Pulmonary artery endothelial cell (primary cell): ENCODE results near the gene SNX6. TPM values are rescaled to one million over a fixed set of nuclear protein-coding genes. Genes with fewer than 3 reads are reported as not detected.
"Not testable (repeated sequence)": the region's sequence is repeated elsewhere in the genome, so short reads cannot be mapped to it uniquely, and the experiment has no call there.

ENCODE experiments used
- DNase-seq: peaks from one replicate; pipeline ENCODE4 v3.0.0-alpha.2; 2011; ENCODE audit warnings: low read depth, low spot score
- total RNA-seq: library from RNA; depleted of rRNA; stranded (reverse); fragments of >200 nt; gene quantifications from 2 replicates; pipeline ENCODE4 v1.2.3, GENCODE V29; 2014

SNX6 gene
- 96.3 and 124 TPM in 2 replicates for total RNA-seq

DNA sequence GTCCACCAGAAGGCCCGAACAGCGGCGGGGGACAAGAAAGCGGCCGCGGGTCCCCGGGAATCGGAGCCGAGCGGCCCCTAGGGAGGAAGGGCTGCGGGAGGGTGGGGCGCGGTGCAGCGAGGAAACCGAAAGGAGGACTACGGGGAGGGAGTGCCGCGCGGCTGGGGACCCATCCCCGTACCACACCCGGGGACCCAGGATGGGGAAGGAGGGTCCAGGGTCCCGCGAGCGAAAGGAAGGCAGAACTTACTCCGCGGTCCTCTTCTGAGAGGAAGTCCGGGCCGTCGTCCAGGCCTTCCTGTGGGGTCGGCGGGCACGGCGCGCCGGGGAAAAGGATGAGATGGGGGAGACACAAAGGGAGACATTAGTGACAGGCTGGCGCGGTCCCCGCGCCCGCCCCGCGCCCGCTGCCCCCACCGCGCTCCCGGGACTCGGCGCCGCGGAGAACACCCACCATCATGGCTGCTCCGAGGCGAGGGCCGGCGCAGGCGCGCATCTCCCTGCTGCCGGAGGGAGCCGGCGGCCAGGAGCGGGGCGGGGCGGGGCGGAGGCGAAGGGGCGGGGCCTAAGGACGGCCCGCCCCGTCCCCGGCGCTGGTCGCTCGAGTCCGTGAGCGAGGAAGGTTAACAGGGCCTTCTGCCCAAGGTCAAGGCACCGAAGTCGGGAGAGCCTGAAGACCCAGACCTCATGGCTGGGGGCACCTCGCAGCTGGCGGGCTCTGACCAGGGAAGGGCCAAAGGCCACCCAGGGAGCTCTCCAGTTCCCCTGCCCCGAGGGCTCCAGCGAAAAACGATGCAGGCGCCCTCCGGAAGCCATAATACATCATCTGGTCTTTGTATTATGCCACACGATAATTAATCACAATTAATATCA, at the start of gene SNX6:
Gene SNX6 (minus strand): TSS at position 492 of the 873 bp plus-strand sequence. CDS start 32 bp downstream, at position 460.
- DNase-seq: no peak

DNA sequence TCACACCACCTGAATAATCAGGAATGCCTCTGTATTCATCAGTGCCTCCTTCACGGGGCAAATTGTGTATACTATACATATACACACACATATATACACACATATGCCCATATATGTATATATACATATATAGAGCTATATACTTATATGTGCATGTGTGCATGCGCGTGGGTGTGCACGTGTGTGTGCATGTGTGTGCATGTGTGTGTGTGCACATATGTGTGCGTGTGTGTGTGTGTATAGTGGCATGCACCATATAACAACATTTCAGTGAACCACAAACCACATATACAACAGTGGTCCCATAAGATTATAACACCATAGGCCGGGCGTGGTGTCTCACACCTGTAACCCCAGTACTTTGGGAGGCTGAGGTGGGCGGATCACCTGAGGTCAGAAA, 48.8 kb upstream of the SNX6 start:
- no peak for DNase-seq

DNA sequence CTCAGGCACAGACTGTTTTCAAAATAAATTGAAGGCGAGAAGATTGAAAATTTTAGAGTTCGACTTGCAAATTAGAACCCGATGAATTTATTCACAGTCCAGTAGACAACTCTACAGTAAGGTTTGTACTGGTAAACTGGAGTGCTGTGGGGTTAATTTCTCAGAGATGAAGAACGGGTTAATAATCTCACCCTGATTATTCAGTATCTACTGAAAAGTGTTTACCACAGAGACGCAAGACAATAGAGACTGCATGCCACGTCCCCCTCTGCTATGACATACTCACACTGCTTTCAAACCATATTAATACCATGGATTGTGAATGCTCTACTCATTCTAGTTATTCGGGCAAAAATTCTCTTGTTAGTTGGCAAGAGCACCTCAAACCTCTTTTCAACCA, 48.4 kb upstream of the SNX6 start:
- DNase-seq: peak; percentile 7

DNA sequence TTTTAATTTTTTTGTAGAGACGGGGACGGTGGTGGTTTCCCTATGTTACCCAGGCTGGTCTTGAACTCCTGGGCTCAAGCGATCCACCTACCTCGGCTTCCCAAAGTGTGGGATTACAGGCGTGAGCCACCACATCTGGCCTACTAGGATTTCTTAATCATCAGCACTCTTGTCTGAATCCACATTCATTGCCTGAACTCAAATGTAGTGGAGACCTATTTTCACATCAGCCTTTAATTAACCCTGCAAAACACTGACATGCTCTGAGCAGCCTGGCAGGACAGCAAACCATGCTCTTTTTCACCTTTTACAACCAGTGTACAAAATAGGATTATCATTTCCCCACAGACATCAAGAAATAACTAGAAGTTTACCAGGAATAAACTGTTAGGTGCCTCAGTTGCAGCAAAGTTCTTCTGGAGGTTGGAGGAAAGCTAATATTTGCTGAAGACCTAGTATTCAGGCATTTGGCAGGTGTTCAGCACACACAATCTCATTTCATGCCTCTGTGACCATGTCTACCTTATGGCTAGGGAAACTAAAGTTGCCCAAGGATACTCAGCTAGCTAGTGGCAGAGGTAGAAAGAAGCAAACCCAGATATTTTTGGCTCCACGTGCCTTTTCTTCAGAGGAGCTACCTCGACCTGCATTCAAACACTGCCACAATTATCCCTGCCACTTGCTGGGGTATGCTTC, 46.7 kb upstream of the SNX6 start:
- no peak for DNase-seq

DNA sequence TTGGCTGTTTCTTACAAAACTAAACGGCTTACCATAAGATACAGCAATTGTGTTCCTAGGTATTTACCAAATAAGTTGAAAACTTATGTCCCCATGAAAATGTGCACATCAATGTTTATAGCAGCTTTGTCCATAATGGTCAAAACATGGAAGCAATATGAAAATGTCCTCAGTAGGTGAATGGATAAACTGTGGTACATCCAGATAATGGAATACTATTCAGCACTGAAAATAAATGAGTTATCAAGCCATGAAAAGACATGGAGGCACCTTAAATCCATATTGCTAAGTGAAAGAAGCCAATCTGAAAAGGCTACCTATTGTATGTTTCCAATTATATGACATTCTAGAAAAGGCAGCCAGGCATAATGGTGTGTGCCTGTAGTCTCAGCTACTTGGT, 43.8 kb upstream of the SNX6 start:
- DNase-seq: no peak

DNA sequence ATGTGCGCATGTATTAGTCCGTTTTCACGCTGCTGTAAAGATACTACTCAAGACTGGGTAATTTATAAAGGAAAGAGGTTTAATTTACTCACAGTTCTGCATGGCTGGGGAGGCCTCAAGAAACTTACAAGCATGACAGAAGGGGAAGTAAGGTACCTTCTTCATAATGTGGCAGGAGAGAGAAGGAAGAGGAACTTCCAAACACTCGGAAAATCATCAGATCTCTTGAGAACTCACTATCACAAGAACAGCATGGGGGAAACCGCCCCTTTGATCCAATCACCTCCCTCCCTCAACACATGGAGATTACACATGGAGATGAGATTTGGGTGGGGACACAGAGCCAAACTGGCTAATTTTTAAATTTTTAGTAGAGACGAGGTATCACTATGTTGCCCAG, 41.8 kb upstream of the SNX6 start:
- no peak for DNase-seq

DNA sequence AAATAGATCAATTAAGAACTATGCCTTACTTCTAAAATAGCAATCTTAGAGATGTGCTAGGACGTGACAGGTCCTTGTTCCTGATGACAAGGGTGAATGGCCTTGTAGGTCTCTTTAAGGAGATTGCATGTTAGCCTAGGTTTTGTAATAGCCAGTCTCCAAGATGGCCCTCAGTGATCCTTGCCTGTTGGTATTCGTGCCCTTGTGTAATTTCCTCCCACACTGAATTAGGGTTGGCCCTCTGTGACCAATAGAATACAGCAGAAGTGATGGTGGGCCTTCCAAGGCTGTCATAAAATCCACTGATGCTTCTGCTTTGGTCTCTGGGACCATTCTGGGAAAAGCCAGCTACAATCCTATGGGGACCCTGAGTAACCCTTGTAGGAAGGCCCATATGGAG, 38.2 kb upstream of the SNX6 start:
- no peak for DNase-seq

DNA sequence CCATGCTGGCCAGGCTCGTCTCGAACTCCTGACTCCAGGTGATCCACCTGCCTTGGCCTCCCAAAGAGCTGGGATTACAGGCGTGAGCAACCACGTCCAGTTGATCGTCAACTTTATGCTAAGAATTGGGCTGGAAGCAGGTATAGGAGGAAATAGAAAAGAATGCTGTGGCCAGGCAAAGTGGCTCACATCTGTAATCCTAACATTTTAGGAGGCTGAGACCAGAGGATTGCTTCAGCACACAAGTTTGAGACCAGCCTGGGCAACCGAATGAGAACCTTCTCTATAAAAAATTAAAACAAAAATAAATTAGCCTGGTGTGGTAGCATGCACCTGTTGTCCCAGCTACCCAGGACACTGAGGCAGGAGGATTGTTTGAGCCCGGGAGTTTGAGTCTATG, 37.1 kb upstream of the SNX6 start:
- no peak for DNase-seq

DNA sequence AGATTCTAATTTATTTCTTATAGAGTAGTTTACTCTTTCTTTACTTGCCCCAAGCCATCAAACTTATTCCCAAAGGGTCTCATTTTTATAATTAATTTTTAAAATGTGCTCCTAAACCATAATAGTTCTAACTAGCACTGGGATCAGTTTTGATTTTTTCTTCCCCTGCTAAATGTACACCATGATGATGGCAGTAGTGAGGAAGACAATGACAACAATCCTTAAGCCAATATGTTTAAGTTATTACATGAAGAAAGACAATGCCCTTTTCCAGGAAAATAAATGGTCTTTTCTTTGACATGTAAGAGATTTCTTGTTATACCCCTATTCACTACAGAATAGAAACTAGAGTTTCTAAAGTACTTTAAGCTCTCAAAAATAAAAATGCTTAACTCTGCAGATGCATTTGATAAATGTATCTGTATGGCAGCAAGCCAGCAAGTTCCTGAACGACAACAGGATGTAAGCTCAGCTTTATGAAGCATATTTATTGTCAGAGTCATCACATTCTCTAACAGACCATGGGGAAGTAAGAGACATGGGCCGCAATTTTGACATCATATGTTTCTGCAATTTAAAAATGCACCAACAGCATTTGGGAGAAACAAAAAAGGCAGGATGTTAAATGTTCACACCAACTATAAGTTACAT, 36.0 kb upstream of the SNX6 start:
- peak; percentile 87 for DNase-seq

DNA sequence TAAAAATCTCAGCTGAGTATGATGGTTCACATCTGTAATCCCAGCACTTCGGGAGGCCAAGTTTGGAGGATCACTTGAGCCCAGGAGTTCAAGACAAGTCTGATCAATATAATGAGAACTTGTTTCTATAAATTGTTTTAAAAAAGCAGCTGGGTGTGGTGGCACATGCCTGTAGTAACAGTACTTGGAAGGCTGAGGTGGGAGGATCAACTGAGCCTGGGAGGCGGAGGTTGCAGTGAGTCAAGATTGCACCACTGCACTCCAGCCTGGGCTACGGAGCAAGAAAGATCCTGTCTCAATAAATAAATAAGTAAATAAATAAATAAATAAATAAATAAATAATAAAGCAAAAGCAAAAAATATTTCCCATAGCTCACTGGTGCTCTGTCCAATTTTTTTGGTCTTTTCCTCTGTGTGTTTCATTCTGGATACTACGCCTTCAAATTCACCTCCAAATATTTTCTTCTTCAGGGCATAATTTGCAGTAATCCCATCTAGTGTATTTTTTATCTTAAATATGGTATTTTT, 32.7 kb upstream of the SNX6 start:
- no peak for DNase-seq

DNA sequence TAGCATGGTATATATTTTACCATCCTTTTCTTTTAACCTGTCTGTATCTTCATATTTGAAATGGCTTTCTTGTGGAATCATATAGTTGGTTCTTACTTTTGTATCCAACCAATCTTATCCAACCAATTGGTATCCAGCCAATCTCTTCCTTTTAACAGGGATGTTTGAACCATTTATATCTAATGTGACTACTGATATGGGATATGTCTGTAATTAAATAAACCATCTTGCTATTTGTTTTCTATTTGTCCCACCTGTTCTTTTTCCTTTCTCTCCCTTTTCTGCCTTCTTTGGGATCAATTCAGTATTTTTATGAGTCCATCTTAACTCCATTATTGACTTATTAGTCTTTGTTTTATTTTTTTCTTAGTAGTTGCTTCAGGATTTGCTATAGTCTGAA, 30.8 kb upstream of the SNX6 start:
- DNase-seq: no peak

DNA sequence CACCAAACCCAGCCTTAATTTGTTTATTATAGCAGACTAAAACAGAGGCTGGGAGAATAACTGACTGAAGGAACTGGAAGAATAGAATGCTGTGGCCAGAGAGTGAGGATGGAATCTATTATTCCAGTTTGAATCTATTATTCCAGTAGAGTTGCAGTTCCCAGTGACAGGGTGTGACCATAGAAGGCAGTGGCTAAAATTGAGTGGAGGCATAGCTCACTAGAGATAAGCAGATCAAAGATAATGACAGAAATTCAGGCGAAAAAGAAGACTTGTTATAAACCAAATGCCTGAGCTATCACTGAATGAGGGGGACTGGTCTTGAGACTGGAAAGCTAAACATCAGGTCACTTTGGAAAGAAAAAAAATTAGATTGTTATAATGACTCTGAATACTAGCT, 26.0 kb upstream of the SNX6 start:
- no peak for DNase-seq

DNA sequence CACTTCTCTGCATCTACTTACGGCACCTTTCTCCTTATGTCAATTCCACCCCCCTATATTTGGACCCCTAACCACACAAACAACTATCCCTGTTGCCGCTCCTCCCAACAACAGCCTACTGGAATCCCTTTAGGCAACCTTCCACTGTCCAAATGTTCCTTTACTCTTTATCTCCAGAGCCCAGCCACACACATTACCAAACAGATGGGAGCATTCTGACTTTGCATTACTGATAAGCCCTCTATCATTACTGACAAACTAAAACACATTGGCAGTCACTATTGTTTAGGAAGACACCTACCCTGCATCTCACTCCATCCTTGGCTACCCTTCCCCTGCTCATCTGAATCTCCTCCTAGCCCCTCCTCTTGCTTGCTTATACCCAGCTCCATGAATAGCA, 23.1 kb upstream of the SNX6 start:
- not testable (repeated sequence) for DNase-seq

DNA sequence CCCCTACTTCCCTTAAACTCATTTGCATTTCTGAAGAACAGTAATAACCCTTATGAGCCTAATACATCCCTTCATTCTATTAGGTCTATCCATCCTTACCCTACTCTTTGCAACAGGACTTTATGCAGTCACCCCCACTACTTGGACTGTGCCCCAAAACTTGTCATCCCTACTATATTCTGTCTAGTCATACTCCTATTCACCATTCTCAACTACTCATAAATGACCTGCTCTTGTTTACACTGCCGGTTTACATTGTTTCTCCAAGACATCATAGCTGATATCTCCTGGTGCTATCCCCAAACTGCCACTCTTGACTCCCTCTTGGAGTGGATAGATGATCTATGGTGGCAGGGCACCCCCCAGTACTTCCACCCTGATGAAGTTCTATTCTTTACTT, 22.4 kb upstream of the SNX6 start:
- not testable (repeated sequence) for DNase-seq

DNA sequence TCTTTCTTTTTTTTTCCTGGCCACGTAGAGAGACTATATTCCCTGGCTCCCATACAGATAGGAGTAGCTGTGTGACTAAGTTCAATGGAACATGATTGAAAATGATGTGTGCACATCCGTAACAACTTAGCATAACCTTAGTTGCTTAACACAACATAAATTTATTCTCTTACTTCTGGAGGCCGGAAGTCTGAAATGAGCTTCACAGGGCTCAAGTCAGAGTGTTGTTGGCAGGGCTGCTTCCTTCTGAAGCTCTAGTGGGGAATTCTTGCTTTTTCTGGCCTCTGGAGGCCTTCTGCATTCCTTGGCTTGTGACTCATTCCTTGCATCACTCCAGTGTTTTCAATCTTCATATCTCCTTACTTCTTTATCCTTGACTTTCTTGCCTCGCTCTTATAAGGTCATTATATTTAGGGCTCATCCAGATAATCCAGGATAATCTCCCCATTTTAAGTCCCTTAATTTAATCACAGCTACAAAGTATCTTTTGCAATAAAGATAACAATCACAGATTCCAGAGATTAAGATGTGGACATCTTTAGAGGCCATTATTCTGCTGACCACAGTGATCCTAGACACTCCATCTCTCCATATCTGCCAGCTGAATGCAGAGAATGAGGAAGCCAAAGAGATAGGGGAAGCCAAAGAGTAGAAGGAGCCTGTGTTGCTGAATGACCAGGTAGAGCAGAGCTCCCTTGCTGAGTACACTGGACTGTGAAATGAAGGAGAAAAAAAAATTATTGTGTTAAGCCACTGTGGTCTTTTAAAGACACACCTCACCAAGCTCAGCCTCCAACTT, 21.0 kb upstream of the SNX6 start:
- DNase-seq: peak; percentile 93

DNA sequence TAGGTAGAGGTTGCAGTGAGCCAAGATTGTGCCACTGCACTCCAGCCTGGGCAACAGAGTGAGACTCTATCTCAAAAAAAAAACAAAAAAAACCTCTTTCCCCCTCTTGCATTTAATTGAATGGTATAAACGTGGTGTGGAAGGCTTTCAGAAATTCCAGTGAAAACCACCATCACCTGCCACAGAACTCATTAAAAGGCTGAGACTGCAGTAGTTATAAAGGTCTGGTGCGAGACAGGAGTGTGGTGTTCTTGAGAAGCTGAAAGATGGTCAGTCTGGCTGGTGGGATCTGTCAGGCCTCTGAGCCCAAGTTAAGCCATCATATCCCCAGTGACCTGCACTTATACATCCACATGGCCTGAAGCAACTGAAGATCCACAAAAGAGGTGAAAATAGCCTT, 20.1 kb upstream of the SNX6 start:
- not testable (repeated sequence) for DNase-seq

DNA sequence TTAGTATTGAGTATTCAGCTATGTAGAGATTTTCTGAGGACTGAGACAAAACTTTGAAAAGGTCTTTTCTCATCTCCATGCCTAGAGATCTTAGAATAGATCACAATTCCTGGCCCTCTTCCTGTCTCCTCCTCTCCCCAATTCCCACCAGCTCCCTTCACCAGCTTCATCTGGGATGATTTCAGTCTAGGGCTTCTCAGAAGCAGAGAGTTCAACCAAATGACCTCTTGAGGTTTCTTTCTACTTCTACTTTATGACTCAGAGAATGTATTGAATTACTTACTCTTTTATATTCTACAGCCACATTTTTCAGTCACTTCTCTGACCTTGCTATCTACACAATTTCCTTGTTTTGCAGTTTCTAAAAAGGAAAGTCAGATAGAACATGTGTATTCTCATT, 19.4 kb upstream of the SNX6 start:
- DNase-seq: peak; percentile 11

DNA sequence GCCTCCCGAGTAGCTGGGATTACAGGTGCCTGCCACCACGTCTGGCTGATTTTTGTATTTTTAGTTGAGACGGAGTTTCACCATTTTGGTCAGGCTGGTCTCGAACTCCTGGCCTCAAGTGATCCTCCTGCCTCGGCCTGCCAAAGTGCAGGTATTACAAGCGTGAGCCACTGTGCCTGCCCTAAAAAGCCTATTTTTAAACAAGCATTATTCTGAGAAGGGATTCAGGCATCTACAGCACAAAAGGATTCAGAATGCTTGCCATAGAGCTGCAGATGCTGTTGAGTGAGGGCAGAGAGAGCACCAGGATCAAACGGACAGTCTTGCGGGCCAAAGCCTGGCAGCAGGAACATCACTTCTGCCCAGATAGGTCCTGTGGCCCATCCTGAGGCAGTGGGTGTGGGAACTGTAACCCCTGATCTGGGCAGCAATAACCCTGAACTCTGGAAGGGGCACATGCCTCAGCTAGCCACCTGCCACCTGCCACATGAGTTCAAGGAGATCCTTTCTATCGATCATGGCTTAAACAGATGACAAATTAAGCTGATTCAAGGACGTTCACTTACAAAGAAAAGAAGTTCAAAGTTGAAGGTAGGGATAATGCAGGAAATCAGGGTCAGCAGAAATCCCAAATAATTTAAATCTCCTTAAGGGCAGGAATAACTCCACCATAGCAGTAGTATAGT, 16.8 kb upstream of the SNX6 start:
- DNase-seq: no peak

DNA sequence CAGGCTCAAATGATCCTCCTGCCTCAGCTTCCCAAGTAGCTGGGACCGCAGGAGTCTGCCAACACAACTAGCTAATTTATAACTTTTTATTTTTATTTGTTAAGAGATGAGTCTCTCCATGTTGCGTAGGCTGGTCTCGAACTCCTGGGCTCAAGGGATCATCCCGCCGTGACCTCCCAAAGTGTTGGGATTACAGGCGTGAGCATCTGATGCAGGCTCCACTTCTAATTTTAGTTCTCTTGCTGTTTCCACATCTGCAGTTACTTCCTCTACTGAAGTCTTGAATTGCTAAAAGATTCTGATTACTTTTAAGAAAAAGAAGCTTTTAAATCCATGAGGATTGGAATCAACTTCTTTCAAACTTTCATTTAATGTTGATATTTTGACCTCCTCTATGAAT, 13.4 kb upstream of the SNX6 start:
- DNase-seq: no peak

DNA sequence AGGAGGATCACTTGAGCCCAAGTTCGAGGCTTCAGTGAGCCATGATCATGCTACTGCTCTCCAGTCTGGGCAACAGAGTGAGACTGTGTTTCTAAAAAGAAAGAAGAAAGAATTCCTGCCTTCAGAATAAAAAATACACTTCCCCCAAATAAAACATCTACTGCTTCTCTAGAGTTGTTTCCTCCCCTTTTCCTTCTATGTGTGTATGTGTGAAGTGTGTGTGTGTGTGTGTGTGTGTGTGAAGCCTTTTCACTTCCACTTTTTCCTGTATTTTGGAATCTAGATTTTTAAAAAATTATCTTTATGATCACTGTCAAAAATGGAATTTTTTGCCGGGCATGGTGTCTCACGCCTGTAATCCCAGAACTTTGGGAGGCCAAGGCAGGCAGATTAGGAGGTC, 12.6 kb upstream of the SNX6 start:
- DNase-seq: no peak

DNA sequence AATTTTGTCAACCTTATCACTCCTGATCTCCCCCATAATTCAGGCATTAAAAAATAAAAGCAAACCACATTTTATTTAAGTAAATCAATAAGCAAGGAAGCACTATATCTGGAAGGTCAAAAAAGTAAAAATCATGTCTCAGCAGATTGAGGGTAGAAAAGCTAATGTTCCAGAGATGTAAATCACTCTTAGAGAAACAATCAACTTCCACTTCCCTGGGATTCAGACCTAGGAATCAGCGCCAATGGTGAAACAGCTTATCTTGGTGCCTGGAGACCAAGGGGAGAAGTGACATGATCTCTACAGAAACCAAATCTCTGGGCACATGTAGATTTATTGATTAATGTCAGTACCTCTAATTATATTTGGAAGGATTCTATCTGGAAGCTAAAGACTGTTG, 10.9 kb upstream of the SNX6 start:
- DNase-seq: no peak
